Stimulated activated effector memory CD8-positive, alpha-beta T cell treated with anti-CD3 and anti-CD28 coated beads, Interleukin-12 subunit alpha, Interleukin-12 subunit beta, amount 100 ng/mL, for 72 hours (primary cell): ENCODE results near the gene PIAS3.

ENCODE experiments used
- ATAC-seq: fragments of 150-1000 bp; cut with Tn5 transposase; 2 replicates; pipeline ENCODE4 v1.10.0; 2021
- DNase-seq, 2 donors: peaks; one replicate each; pipeline ENCODE4 v3.0.0; 2021 to 2022; ENCODE audit warnings: low spot score in 2 of 2
- H3K27ac Mint-ChIP-seq: one replicate; pipeline ENCODE4 v1.8.0; 2022; ENCODE audit warnings: mild to moderate bottlenecking, mixed read lengths
- H3K36me3 Mint-ChIP-seq: one replicate; pipeline ENCODE4 v1.8.0; 2022; ENCODE audit warnings: mild to moderate bottlenecking, mixed read lengths
- H3K4me1 Mint-ChIP-seq: one replicate; pipeline ENCODE4 v1.8.0; 2022; ENCODE audit warnings: mixed read lengths
- H3K4me3 Mint-ChIP-seq: one replicate; pipeline ENCODE4 v1.8.0; 2022; ENCODE audit warnings: mild to moderate bottlenecking, mixed read lengths
- H3K9me3 Mint-ChIP-seq: one replicate; pipeline ENCODE4 v1.8.0; 2022; ENCODE audit warnings: mixed read lengths

PIAS3 gene

GRCh38 chr1:145886390-145886789, 27.5 kb upstream of the PIAS3 start:
- Mint-ChIP-seq H3K9me3 (no peaks in the 10 kb centered on the region), H3K36me3 (no peaks in the 10 kb centered on the region), H3K4me3 (peak overlapping the region; percentile 72), H3K27ac (no peak overlapping the region), H3K4me1 (peaks cover 12% of the 10 kb centered on the region)
- ATAC-seq (no peak), DNase-seq (no peak)

- ATAC-seq (peak; percentile 100), DNase-seq (peak; percentile 71 to 93)
- peaks cover 12% of the 10 kb centered on the region for H3K4me1 Mint-ChIP-seq
- H3K9me3 Mint-ChIP-seq, result no peaks in the 10 kb centered on the region
- H3K36me3 Mint-ChIP-seq, result no peaks in the 10 kb centered on the region
- H3K4me3 Mint-ChIP-seq, result peak within 1 kb of the TSS; percentile 72
- H3K27ac Mint-ChIP-seq, result no peak within 1 kb of the TSS
Measured at GRCh38 chr1:145885738-145886287, 26.9 kb upstream of the PIAS3 start, which contains the start of gene ANKRD35. Gene ANKRD35, minus strand, starts transcription at chr1:145885866. Its CDS starts 108 bp downstream, at chr1:145885758.

GRCh38 chr1:145884675-145885074, 25.8 kb upstream of the PIAS3 start:
- H3K9me3 Mint-ChIP-seq, result no peaks in the 10 kb centered on the region
- no peaks in the 10 kb centered on the region for H3K36me3 Mint-ChIP-seq
- DNase-seq, result no peak
- H3K27ac Mint-ChIP-seq, result no peak overlapping the region
- ATAC-seq, result no peak
- H3K4me3 Mint-ChIP-seq, result peak overlapping the region; percentile 72
- peaks cover 12% of the 10 kb centered on the region for H3K4me1 Mint-ChIP-seq

- no peak overlapping the region for H3K4me3 Mint-ChIP-seq
- no peak for ATAC-seq
- DNase-seq, result no peak
- H3K9me3 Mint-ChIP-seq, result no peaks in the 10 kb centered on the region
- peaks cover 9% of the 10 kb centered on the region for H3K4me1 Mint-ChIP-seq
- H3K27ac Mint-ChIP-seq, result no peak overlapping the region
- H3K36me3 Mint-ChIP-seq, result no peaks in the 10 kb centered on the region
Measured at GRCh38 chr1:145879775-145880174, 20.9 kb upstream of the PIAS3 start.

GRCh38 chr1:145878724-145879123, 19.8 kb upstream of the PIAS3 start:
- Mint-ChIP-seq H3K4me3 (no peak overlapping the region), H3K9me3 (no peaks in the 10 kb centered on the region), H3K27ac (no peak overlapping the region), H3K36me3 (no peaks in the 10 kb centered on the region), H3K4me1 (peaks cover 6% of the 10 kb centered on the region)
- DNase-seq, result no peak
- ATAC-seq, result no peak

GRCh38 chr1:145877923-145878486, 19.1 kb upstream of the PIAS3 start:
- no peaks in the 10 kb centered on the region for H3K9me3 Mint-ChIP-seq
- peaks cover 8% of the 10 kb centered on the region for H3K4me1 Mint-ChIP-seq
- H3K36me3 Mint-ChIP-seq, result no peaks in the 10 kb centered on the region
- no peak overlapping the region for H3K4me3 Mint-ChIP-seq
- no peak overlapping the region for H3K27ac Mint-ChIP-seq
- ATAC-seq (no peak), DNase-seq (no peak)

GRCh38 chr1:145874646-145875045, 15.8 kb upstream of the PIAS3 start:
- Mint-ChIP-seq H3K9me3 (no peaks in the 10 kb centered on the region), H3K27ac (no peak overlapping the region), H3K4me1 (peaks cover 25% of the 10 kb centered on the region), H3K4me3 (no peak overlapping the region), H3K36me3 (no peaks in the 10 kb centered on the region)
- no peak for ATAC-seq
- DNase-seq, result no peak

- ATAC-seq (peak; percentile 82), DNase-seq (peak; percentile 31 to 74)
- Mint-ChIP-seq H3K36me3 (no peaks in the 10 kb centered on the region), H3K9me3 (no peaks in the 10 kb centered on the region), H3K4me1 (peaks cover 19% of the 10 kb centered on the region), H3K4me3 (peak overlapping the region; percentile 82), H3K27ac (peak overlapping the region; percentile 81)
Measured at GRCh38 chr1:145871994-145872924, 13.4 kb upstream of the PIAS3 start.

- Mint-ChIP-seq H3K27ac (no peak overlapping the region), H3K4me1 (peaks cover 19% of the 10 kb centered on the region), H3K4me3 (no peak overlapping the region), H3K9me3 (no peaks in the 10 kb centered on the region), H3K36me3 (no peaks in the 10 kb centered on the region)
- ATAC-seq (no peak), DNase-seq (no peak)
Measured at GRCh38 chr1:145868232-145868631, 9.4 kb upstream of the PIAS3 start.

- H3K27ac Mint-ChIP-seq, result no peak overlapping the region
- peaks cover 7% of the 10 kb centered on the region for H3K36me3 Mint-ChIP-seq
- ATAC-seq, result no peak
- no peak for DNase-seq
- H3K4me3 Mint-ChIP-seq, result no peak overlapping the region
- H3K4me1 Mint-ChIP-seq, result peaks cover under 1% of the 10 kb centered on the region
- H3K9me3 Mint-ChIP-seq, result no peaks in the 10 kb centered on the region
Measured at GRCh38 chr1:145863282-145864018, 4.6 kb upstream of the PIAS3 start.

- Mint-ChIP-seq H3K4me1 (peaks cover 20% of the 10 kb centered on the region), H3K27ac (peak overlapping the region; percentile 91), H3K36me3 (peaks cover 29% of the 10 kb centered on the region), H3K4me3 (peak overlapping the region; percentile 96), H3K9me3 (no peaks in the 10 kb centered on the region)
- ATAC-seq (peak; percentile 82), DNase-seq (peak; percentile 74 to 91)
Measured at GRCh38 chr1:145859491-145860023, 676 bp upstream of the PIAS3 start.

- ATAC-seq, result peak; percentile 44
- H3K9me3 Mint-ChIP-seq, result no peaks in the 10 kb centered on the region
- H3K4me3 Mint-ChIP-seq, result peak overlapping the region; percentile 96
- H3K36me3 Mint-ChIP-seq, result peaks cover 41% of the 10 kb centered on the region
- H3K27ac Mint-ChIP-seq, result peak overlapping the region; percentile 91
- peaks cover 20% of the 10 kb centered on the region for H3K4me1 Mint-ChIP-seq
- DNase-seq, result no peak
Measured at GRCh38 chr1:145858238-145858900, 512 bp downstream of the PIAS3 start.

- ATAC-seq, result no peak
- H3K9me3 Mint-ChIP-seq, result no peaks in the 10 kb centered on the region
- H3K4me1 Mint-ChIP-seq, result peaks cover 20% of the 10 kb centered on the region
- H3K4me3 Mint-ChIP-seq, result no peak overlapping the region
- H3K27ac Mint-ChIP-seq, result peak overlapping the region; percentile 91
- peaks cover 53% of the 10 kb centered on the region for H3K36me3 Mint-ChIP-seq
- no peak for DNase-seq
Measured at GRCh38 chr1:145857170-145857569, 1.7 kb downstream of the PIAS3 start.

GRCh38 chr1:145855426-145855948, 3.4 kb downstream of the PIAS3 start:
- H3K4me3 Mint-ChIP-seq, result no peak overlapping the region
- no peak for DNase-seq
- peaks cover 70% of the 10 kb centered on the region for H3K36me3 Mint-ChIP-seq
- H3K9me3 Mint-ChIP-seq, result no peaks in the 10 kb centered on the region
- H3K27ac Mint-ChIP-seq, result peak overlapping the region; percentile 91
- ATAC-seq, result no peak
- peaks cover 20% of the 10 kb centered on the region for H3K4me1 Mint-ChIP-seq
